HEK293T (cell line): ENCODE data around the gene TPD52L2.

ENCODE experiments used
- BHLHE40 ChIP-seq: fragments of 450-650 bp; IDR thresholded peaks from 2 replicates; pipeline ENCODE4 v1.6.1; 2016; ENCODE audit warnings: mild to moderate bottlenecking, moderate library complexity, borderline replicate concordance
- ELF4 ChIP-seq: fragments of 450-650 bp; IDR thresholded peaks from 2 replicates; pipeline ENCODE4 v1.6.1; 2017; ENCODE audit warnings: antibody characterized with exemption
- FOXA1 ChIP-seq: fragments of 450-650 bp; IDR thresholded peaks from 2 replicates; pipeline ENCODE4 v1.6.1; 2016; ENCODE audit warnings: mild to moderate bottlenecking
- FOXK2 ChIP-seq: fragments of 450-650 bp; IDR thresholded peaks from 2 replicates; pipeline ENCODE4 v1.6.1; 2016; ENCODE audit warnings: mild to moderate bottlenecking
- NFRKB ChIP-seq: fragments of 450-650 bp; IDR thresholded peaks from 2 replicates; pipeline ENCODE4 v1.6.1; 2016; ENCODE audit warnings: mild to moderate bottlenecking, moderate library complexity
- SP1 ChIP-seq: fragments of 450-650 bp; IDR thresholded peaks from 2 replicates; pipeline ENCODE4 v1.6.1; 2017
- SUZ12 ChIP-seq: fragments of 450-650 bp; IDR thresholded peaks from 2 replicates; pipeline ENCODE4 v1.6.1; 2016; ENCODE audit warnings: mild to moderate bottlenecking
- TARDBP ChIP-seq: fragments of 450-650 bp; IDR thresholded peaks from 2 replicates; pipeline ENCODE4 v1.6.1; 2016
- ZNF384 ChIP-seq: fragments of 450-650 bp; IDR thresholded peaks from 2 replicates; pipeline ENCODE4 v1.6.1; 2016
- TF ChIP-seq, protein P1 (sequence below): fragments of 450-650 bp; IDR thresholded peaks from 2 replicates; pipeline ENCODE4 v1.6.1; 2016

DNA sequence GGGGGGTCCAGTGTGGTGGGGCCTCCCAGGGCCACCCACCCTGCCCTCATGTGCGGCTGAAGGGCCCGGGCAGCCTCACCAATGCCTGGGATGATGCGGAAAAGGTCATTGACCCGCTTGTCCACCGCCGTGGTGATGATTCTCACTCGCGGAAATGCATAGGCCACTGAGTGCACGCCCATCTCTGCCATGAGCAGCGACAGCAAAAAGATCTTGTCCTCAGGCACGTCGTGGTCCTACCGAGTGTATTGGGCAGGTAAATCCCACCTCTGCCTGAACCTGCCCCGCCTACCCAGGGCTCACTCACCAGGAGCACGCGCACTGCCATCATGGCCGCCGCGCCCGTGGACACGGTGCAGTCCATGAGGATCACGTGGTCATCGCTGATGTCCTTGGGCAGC, 75.0 kb downstream of the TPD52L2 start:
- TF ChIP-seq BHLHE40 (no peak), FOXA1 (no peak), NFRKB (no peak), ZNF384 (no peak), SUZ12 (no peak), FOXK2 (no peak), SP1 (no peak), ELF4 (no peak), TARDBP (no peak)
- TF ChIP-seq, protein P1, sequence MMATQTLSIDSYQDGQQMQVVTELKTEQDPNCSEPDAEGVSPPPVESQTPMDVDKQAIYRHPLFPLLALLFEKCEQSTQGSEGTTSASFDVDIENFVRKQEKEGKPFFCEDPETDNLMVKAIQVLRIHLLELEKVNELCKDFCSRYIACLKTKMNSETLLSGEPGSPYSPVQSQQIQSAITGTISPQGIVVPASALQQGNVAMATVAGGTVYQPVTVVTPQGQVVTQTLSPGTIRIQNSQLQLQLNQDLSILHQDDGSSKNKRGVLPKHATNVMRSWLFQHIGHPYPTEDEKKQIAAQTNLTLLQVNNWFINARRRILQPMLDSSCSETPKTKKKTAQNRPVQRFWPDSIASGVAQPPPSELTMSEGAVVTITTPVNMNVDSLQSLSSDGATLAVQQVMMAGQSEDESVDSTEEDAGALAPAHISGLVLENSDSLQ = no peak
